ENCODE results near the gene RUSC2. TPM values are rescaled to one million over a fixed set of nuclear protein-coding genes. Genes with fewer than 3 reads are reported as not detected.

The RUSC2 gene
- total RNA-seq, 2 experiments from 2014 or later, result not detected

GRCh38 chr9:35510383-35510753, 20.5 kb downstream of the RUSC2 start:
- ChIA-PET POLR2A (interaction anchor here (0.5 kb wide), 1 partner anchor 1031 kb away, joined by 5 read pairs; no protein-coding TSS in a partner anchor), CTCF (ENCODE audit: unreplicated experiment) (no interaction called here)
- no peaks in the 10 kb centered on the region for H3K79me2 ChIP-seq (ENCODE audit: insufficient read depth, low read depth, low read length)
- no peak overlapping the region for H2AFZ ChIP-seq (ENCODE audit: low read length)
- BruUV-seq (replicated peaks), result no TSS peak
- no peak for DNase-seq (ENCODE audit: low spot score)
- intact Hi-C loops (cut with micrococcal nuclease; ENCODE audit: unreplicated experiment), result no loop called here
- H3K9me3 ChIP-seq (ENCODE audit: low read length), result no peaks in the 10 kb centered on the region
- H3K4me2 ChIP-seq (ENCODE audit: low read length), result no peak overlapping the region
- no peaks in the 10 kb centered on the region for H3K4me1 ChIP-seq (ENCODE audit: insufficient read depth, low read length, poor library complexity, severe bottlenecking)
- H4K20me1 ChIP-seq (ENCODE audit: insufficient read depth, low read length), result no peaks in the 10 kb centered on the region
- no peak overlapping the region for H3K4me3 ChIP-seq (ENCODE audit: low read depth, low read length, poor library complexity, severe bottlenecking)
- H3K27ac ChIP-seq (ENCODE audit: low read depth, low read length, poor library complexity, severe bottlenecking), result no peak overlapping the region
- H3K9me2 ChIP-seq (ENCODE audit: insufficient read depth, low read length), result no peaks in the 10 kb centered on the region
- H3K36me3 ChIP-seq (ENCODE audit: insufficient read depth, low read length), result no peaks in the 10 kb centered on the region
- TF ChIP-seq EZH2phosphoT487 (IDR thresholded peaks at IDR 0.05; ENCODE audit: borderline replicate concordance, low read depth, low read length) (no peak), CTCF (conservative IDR thresholded peaks at IDR 0.05; ENCODE audit: low read length) (no peak)

- no peaks in the 10 kb centered on the region for H3K79me2 ChIP-seq (ENCODE audit: insufficient read depth, low read depth, low read length)
- no peak overlapping the region for H3K27ac ChIP-seq (ENCODE audit: low read depth, low read length, poor library complexity, severe bottlenecking)
- no peak overlapping the region for H3K4me2 ChIP-seq (ENCODE audit: low read length)
- no TSS peak for BruUV-seq (replicated peaks)
- no peaks in the 10 kb centered on the region for H3K4me1 ChIP-seq (ENCODE audit: insufficient read depth, low read length, poor library complexity, severe bottlenecking)
- TF ChIP-seq CTCF (conservative IDR thresholded peaks at IDR 0.05; ENCODE audit: low read length) (no peak), EZH2phosphoT487 (IDR thresholded peaks at IDR 0.05; ENCODE audit: borderline replicate concordance, low read depth, low read length) (no peak)
- H3K4me3 ChIP-seq (ENCODE audit: low read depth, low read length, poor library complexity, severe bottlenecking), result no peak overlapping the region
- H3K9me2 ChIP-seq (ENCODE audit: insufficient read depth, low read length), result no peaks in the 10 kb centered on the region
- H3K9me3 ChIP-seq (ENCODE audit: low read length), result no peaks in the 10 kb centered on the region
- intact Hi-C loops (cut with micrococcal nuclease; ENCODE audit: unreplicated experiment), result no loop called here
- H4K20me1 ChIP-seq (ENCODE audit: insufficient read depth, low read length), result no peaks in the 10 kb centered on the region
- H2AFZ ChIP-seq (ENCODE audit: low read length), result no peak overlapping the region
- ChIA-PET CTCF (ENCODE audit: unreplicated experiment) (no interaction called here), POLR2A (no interaction called here)
- no peaks in the 10 kb centered on the region for H3K36me3 ChIP-seq (ENCODE audit: insufficient read depth, low read length)
- no peak for DNase-seq (ENCODE audit: low spot score)
These were observed 21.0 kb downstream of the RUSC2 start for GRCh38 chr9:35510754-35511428.

DNA sequence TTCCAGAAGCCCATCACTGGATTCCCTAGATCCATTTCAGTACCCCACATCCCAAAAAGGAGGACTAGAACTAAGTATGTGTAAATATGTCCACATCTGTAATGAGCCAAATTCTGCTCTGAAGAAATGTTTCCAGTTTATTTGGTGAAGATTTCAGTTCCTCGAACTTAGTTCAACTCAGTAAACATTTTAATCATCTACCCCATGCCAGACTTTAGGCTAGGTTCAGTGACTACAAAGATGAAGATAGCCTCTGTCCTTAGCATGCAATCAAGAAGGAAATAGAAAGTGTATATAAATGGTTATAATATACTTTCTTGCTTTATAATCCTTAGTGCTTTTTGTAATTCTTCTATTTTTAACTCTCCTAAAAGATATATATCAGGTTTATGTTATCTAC, 21.5 kb downstream of the RUSC2 start:
- no peaks in the 10 kb centered on the region for H3K36me3 ChIP-seq (ENCODE audit: insufficient read depth, low read length)
- TF ChIP-seq EZH2phosphoT487 (IDR thresholded peaks at IDR 0.05; ENCODE audit: borderline replicate concordance, low read depth, low read length), result no peak
- TF ChIP-seq CTCF (conservative IDR thresholded peaks at IDR 0.05; ENCODE audit: low read length), result no peak
- H3K4me2 ChIP-seq (ENCODE audit: low read length), result no peak overlapping the region
- H3K27ac ChIP-seq (ENCODE audit: low read depth, low read length, poor library complexity, severe bottlenecking), result no peak overlapping the region
- BruUV-seq (replicated peaks), result no TSS peak
- H4K20me1 ChIP-seq (ENCODE audit: insufficient read depth, low read length), result no peaks in the 10 kb centered on the region
- POLR2A ChIA-PET, result no interaction called here
- H3K9me3 ChIP-seq (ENCODE audit: low read length), result no peaks in the 10 kb centered on the region
- intact Hi-C loops (cut with micrococcal nuclease; ENCODE audit: unreplicated experiment), result no loop called here
- no peak overlapping the region for H3K4me3 ChIP-seq (ENCODE audit: low read depth, low read length, poor library complexity, severe bottlenecking)
- CTCF ChIA-PET (ENCODE audit: unreplicated experiment), result no interaction called here
- DNase-seq (ENCODE audit: low spot score), result no peak
- no peaks in the 10 kb centered on the region for H3K4me1 ChIP-seq (ENCODE audit: insufficient read depth, low read length, poor library complexity, severe bottlenecking)
- H2AFZ ChIP-seq (ENCODE audit: low read length), result no peak overlapping the region
- H3K9me2 ChIP-seq (ENCODE audit: insufficient read depth, low read length), result no peaks in the 10 kb centered on the region
- no peaks in the 10 kb centered on the region for H3K79me2 ChIP-seq (ENCODE audit: insufficient read depth, low read depth, low read length)

Measured in OCI-LY7 (cell line).